Bronchial epithelial cell (primary cell): ENCODE measurements around the gene ACKR4. TPM values are rescaled to one million over a fixed set of nuclear protein-coding genes. Genes with fewer than 3 reads are reported as not detected.
"Not testable (repeated sequence)": the region's sequence is repeated elsewhere in the genome, so short reads cannot be mapped to it uniquely, and the experiment has no call there.

Source experiments
- DNase-seq: peaks from one replicate; pipeline ENCODE4 v3.0.0-alpha.2; 2010; ENCODE audit warnings: low read depth
- FAIRE-seq: peaks from 2 replicates; lab custom pipeline; 2011; peaks lifted over from hg19 to GRCh38; lab: Jason Lieb, UNC
- H3K27me3 ChIP-seq: 2 replicates; pipeline ENCODE4 v1.5.1; 2011; ENCODE audit warnings: low read length; ENCODE audit not compliant: control insufficient read depth, insufficient read depth
- H3K36me3 ChIP-seq: 2 replicates; pipeline ENCODE4 v1.5.1; 2011; ENCODE audit warnings: low read length; ENCODE audit not compliant: control insufficient read depth, insufficient read depth
- H3K4me3 ChIP-seq: 2 replicates; pipeline ENCODE4 v1.5.1; 2011; ENCODE audit warnings: mild to moderate bottlenecking, low read depth, low read length, control low read depth
- CTCF ChIP-seq: IDR thresholded peaks from 2 replicates; pipeline ENCODE4 v1.5.1; 2011; ENCODE audit warnings: mild to moderate bottlenecking, moderate library complexity, low read length, control low read depth, inconsistent platforms; ENCODE audit not compliant: insufficient read depth, severe bottlenecking
- total RNA-seq: library from RNA; depleted of rRNA; stranded (reverse); fragments of >200 nt; gene quantifications from 2 replicates; pipeline ENCODE4 v1.2.1, GENCODE V29; 2014

The ACKR4 gene
- total RNA-seq, 1 donor from 2014 or later, result under 0.01 TPM

DNA sequence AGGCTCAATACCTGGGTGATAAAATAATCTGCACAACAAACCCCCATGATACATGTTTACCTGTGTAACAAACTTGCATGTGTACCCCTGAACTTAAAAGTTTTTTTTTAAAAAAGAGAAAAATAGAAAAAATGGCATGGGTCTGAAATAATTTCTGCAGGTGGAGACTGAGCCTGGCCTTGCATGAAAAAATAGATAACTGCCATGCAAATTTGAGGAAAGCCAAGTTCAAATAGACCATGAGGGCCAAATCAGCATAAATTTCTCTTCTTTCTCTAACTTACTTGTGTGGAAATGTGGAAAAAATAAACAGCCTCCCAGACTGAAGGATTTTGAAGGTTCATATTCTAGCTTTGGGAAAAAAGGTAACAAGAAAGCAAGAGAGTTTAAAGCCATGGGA is 744 bp upstream of the ACKR4 start:
- no peak for FAIRE-seq
- no peak for DNase-seq
- no peak for TF ChIP-seq CTCF

DNA sequence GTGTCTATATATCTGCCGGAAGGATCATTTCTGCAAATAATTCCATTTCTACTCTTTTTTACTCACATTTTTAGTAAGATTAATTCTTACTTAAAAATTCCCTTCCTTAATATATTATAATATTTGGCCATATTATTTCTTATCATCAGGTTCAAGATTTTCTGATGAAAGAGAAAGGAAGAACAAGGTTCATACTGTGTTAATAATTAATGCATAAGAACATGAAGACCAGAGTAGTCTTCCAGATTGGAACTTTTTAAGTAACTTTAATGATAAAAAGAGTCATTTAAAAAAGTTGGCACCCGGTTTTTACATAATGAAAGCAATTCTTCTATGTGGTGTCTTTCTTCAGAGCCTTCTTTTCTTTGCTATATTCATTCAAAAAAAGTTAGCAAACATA is 590 bp downstream of the ACKR4 start:
- DNase-seq (no peak), FAIRE-seq (no peak)
- Histone ChIP-seq H3K4me3 (no peak overlapping the region), H3K36me3 (no peaks in the 10 kb centered on the region), H3K27me3 (no peaks in the 10 kb centered on the region)
- no peak for TF ChIP-seq CTCF

More for the DNA sequence above, 744 bp upstream of the ACKR4 start:
- Histone ChIP-seq H3K4me3 (no peak overlapping the region), H3K36me3 (no peaks in the 10 kb centered on the region), H3K27me3 (no peaks in the 10 kb centered on the region)

- H3K27me3 ChIP-seq, result no peaks in the 10 kb centered on the region
- no peaks in the 10 kb centered on the region for H3K36me3 ChIP-seq
- no peak overlapping the region for H3K4me3 ChIP-seq
- FAIRE-seq, result no peak
- no peak for DNase-seq
- no peak for TF ChIP-seq CTCF
These were observed 1.1 kb downstream of the ACKR4 start for GRCh38 chr3:132598181-132598580.

DNA sequence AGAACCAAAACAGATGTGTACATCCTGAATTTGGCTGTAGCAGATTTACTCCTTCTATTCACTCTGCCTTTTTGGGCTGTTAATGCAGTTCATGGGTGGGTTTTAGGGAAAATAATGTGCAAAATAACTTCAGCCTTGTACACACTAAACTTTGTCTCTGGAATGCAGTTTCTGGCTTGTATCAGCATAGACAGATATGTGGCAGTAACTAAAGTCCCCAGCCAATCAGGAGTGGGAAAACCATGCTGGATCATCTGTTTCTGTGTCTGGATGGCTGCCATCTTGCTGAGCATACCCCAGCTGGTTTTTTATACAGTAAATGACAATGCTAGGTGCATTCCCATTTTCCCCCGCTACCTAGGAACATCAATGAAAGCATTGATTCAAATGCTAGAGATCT is 3.5 kb downstream of the ACKR4 start:
- not testable (repeated sequence) for H3K4me3 ChIP-seq, H3K27me3 ChIP-seq, FAIRE-seq, H3K36me3 ChIP-seq, DNase-seq

GRCh38 chr3:132605374-132605792 is 8.3 kb downstream of the ACKR4 start:
- Histone ChIP-seq H3K36me3 (no peaks in the 10 kb centered on the region), H3K4me3 (no peak overlapping the region), H3K27me3 (no peaks in the 10 kb centered on the region)
- no peak for FAIRE-seq
- TF ChIP-seq CTCF, result no peak
- peak; percentile 26 for DNase-seq

GRCh38 chr3:132606085-132606484 is 9.0 kb downstream of the ACKR4 start:
- TF ChIP-seq CTCF, result no peak
- DNase-seq (peak; percentile 23), FAIRE-seq (no peak)
- no peaks in the 10 kb centered on the region for H3K27me3 ChIP-seq
- H3K36me3 ChIP-seq, result no peaks in the 10 kb centered on the region
- no peak overlapping the region for H3K4me3 ChIP-seq

DNA sequence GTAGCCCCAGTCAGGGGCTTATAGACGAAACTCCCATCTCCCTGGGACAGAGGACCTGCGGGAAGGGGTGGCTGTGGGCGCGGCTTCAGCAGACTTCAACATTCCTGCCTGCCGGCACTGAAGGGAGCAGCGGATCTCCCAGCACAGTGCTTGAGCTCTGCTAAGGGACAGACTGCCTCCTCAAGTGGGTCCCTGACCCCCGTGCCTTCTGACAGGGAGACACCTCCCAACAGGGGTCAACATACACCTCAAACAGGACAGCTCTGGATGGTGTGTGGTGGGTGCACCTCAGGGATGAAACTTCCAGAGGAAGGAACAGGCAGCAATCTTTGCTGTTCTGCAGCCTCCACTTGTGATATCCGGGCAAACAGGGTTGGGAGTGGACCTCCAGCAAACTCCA is 9.6 kb downstream of the ACKR4 start:
- not testable (repeated sequence) for H3K27me3 ChIP-seq, FAIRE-seq, DNase-seq, H3K36me3 ChIP-seq, H3K4me3 ChIP-seq

DNA sequence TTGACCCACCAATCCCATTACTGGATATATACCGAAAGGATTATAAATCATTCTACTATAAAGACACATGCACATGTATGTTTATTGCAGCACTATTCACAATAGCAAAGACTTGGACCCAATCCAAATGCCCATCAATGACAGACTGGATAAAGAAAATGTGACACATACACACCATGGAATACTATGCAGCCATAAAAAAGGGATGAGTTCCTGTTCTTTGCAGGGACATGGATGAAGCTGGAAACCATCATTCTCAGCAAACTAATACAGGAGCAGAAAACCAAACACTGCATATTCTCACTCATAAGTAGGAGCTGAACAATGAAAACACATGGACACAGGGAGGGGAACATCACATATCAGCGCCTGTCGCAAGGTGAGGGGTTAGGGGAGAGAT is 18.2 kb downstream of the ACKR4 start:
- H3K27me3 ChIP-seq, H3K4me3 ChIP-seq, H3K36me3 ChIP-seq, DNase-seq, FAIRE-seq: not testable (repeated sequence)
